ENCODE measurements around the gene CDK5RAP3. TPM values are rescaled to one million over a fixed set of nuclear protein-coding genes. Genes with fewer than 3 reads are reported as not detected.

CDK5RAP3 gene
- total RNA-seq, 2 experiments from 2014 or later = 170 to 175 TPM

DNA sequence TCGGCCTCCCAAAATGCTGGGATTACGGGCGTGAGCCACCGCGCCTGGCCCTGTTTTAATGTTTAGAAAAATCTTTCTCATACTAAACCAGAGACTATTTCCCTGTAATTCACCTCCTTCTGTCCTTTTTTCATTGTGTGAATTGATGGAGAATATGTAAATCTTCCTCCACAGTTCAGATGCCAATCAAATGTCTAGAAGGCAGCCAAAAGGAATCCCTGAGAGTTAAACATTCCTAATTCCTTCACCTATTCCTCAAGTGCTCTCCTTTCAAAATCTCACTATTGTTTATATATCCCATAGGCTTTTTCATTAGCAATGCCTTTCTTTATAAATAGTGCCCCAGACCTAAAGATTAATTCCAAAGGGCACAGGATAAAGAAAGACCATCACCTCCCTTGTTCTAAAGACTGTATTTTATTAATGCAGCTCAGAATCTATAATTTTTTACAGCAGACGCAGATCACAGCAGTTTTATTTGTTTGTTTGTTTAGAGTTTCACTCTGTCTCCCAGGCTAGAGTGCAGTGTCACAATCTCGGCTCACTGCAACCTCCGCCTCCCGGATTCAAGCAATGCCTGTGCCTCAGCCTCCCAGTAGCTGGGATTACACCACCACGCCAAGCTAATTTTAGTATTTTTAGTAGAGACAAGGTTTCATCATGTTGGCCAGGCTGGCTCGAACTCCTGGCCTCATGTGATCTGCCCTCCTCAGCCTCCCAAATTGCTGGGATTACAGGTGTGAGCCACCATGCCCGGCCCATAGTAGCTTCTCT is 36.2 kb downstream of the CDK5RAP3 start:
- ChIA-PET CTCF (no interaction called here), POLR2A (no interaction called here)

- POLR2A ChIA-PET = interaction anchor here (0.6 kb wide), 2 partner anchors 56 to 99 kb away, joined by 3 read pairs; no protein-coding TSS in a partner anchor
- CTCF ChIA-PET = interaction anchor here (0.7 to 1.9 kb wide), 4 partner anchors 31 to 90 kb away, joined by 3 to 8 read pairs (median 4); no protein-coding TSS in a partner anchor
Measured at GRCh38 chr17:48010193-48010592, 39.3 kb downstream of the CDK5RAP3 start.

DNA sequence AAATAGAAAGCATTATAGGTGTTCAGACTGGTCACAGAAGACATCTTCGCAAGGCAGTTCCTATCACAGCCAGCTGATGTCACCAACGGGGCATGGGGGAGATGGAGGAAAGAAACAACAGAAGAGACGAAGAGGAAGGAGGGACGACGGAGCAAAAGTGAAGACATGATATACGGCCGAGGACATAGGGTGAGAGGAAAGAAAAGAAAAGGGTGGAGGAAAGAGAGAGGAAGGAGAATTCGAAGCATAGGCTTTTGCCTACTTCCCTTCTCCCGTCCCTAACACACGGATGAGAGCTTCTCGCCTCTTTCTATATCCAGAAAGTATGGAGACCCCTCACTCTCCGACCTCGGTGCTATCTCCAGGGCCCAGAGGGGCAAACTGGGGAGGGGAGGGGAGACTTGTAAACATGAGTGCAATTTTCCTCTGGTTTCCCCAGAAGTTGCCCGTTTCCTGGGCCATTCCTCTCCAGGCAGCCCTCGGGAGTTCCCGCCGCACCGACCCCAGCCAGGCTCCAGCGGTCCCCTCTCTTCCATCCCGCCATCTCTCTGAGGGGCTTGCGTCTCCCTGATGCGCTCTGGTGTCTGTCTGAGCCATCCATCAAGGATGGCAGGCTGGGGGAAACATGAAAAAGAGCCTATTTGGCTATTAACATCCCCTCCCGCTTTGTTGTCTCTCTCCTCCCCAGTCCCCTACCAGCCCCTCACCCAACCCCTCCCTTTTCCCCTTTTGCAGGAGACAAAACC is 40.7 kb downstream of the CDK5RAP3 start:
- ChIA-PET CTCF (interaction anchor here (0.7 to 2.4 kb wide), 7 partner anchors 10 to 468 kb away, joined by 3 to 12 read pairs (median 4); no protein-coding TSS in a partner anchor), POLR2A (no interaction called here)

GRCh38 chr17:48012151-48012520 is 41.2 kb downstream of the CDK5RAP3 start:
- CTCF ChIA-PET = interaction anchor here (1.2 to 2.4 kb wide), 5 partner anchors 14 to 68 kb away, joined by 3 to 12 read pairs (median 7); no protein-coding TSS in a partner anchor

GRCh38 chr17:48012654-48013053 is 41.7 kb downstream of the CDK5RAP3 start:
- ChIA-PET POLR2A (no interaction called here), CTCF (interaction anchor here (1.2 to 2.4 kb wide), 3 partner anchors 14 to 68 kb away, joined by 3 to 12 read pairs (median 7); no protein-coding TSS in a partner anchor)

More at GRCh38 chr17:48012151-48012520, 41.2 kb downstream of the CDK5RAP3 start:
- POLR2A ChIA-PET = no interaction called here

GRCh38 chr17:48013876-48014594 is 43.1 kb downstream of the CDK5RAP3 start:
- CTCF ChIA-PET = interaction anchor here (0.9 kb wide), 1 partner anchor 125 kb away, joined by 3 read pairs; no protein-coding TSS in a partner anchor
- POLR2A ChIA-PET = no interaction called here

- ChIA-PET CTCF (no interaction called here), POLR2A (interaction anchor here (0.5 kb wide), 1 partner anchor 83 kb away, joined by 6 read pairs; no protein-coding TSS in a partner anchor)
Measured at GRCh38 chr17:48014595-48015111, 43.7 kb downstream of the CDK5RAP3 start.

DNA sequence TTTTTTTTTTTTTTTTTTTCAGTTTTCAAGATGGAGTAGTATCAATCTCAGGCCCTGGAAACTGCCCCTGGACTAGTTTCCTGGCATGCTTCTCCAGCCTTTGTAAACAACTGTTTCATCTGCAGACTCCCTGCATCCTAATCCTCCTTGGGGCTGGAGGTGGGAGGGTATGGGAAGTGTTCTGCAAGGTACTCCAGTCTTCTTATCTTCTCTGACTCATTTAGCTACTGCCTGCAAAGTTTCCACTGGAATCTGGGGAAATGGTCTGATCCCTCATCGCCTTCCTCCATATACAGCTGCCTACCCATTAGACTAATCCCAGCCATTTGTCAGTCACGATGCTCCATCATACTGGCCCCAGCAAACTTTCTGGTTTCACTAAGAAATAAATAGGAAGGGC is 45.2 kb downstream of the CDK5RAP3 start:
- ChIA-PET CTCF (interaction anchor here (0.6 to 1.4 kb wide), 2 partner anchors 38 to 115 kb away, joined by 3 read pairs; no protein-coding TSS in a partner anchor), POLR2A (no interaction called here)

DNA sequence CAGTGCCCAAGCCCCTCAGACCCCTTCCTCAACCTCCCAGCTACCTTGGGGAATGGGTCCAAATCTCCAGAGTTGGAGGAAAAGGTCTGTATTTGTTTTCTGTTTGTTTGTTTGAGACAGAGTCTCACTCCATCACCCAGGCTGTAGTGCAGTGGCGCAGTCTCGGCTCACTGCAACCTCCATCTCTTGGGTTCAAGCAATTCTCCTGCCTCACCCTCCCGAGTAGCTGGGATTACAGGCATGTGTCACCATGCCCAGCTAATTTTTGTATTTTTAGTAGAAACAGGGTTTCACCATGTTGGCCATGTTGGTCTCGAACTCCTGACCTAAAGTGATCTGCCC is 46.9 kb downstream of the CDK5RAP3 start:
- ChIA-PET CTCF (interaction anchor here (0.6 to 2.4 kb wide), 12 partner anchors 9 to 126 kb away, joined by 3 to 12 read pairs (median 4); partner anchors contain the start of genes CDK5RAP3 and SNX11), POLR2A (interaction anchor here (0.6 kb wide), 1 partner anchor 41 kb away, joined by 3 read pairs; no protein-coding TSS in a partner anchor)

DNA sequence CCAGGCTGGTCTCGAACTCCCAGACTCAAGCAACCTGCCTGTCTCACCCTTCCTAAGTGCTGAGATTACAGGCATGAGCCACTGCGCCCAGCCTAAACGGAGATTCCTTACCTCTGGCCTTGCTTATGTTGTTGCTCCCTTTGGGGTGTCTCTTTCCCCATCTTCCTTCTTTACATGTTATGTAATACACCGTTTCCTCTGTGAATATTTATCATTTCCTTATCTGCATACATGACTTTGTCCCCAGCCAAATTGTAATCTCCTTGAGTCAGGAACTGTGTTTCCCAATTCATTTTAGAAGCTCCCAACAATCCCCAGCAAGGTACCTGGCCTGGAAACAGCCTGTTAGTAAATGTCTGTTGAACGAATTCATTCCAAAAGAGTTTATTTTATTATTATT is 51.0 kb downstream of the CDK5RAP3 start:
- CTCF ChIA-PET = no interaction called here

DNA sequence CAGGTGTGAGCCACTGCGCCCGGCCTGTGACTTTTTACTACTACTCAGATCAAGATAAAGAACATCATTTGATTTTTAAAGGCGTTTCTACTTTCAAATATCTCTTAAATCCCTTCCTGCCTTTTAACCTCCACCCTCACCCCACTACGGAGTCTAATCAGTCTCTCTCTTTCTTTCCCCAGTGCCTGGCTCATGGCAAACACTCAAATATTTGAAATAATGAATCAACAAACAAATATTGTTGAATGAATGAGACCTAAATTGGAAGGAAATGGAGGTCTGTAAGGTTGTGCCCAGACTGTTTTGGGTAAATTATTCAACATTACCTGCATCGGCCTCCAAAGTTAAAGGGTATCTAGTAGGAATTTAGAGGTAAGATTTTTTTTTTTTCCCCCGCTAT is 52.0 kb downstream of the CDK5RAP3 start:
- ChIA-PET CTCF (interaction anchor here (0.7 kb wide), 2 partner anchors 208 to 888 kb away, joined by 3 to 4 read pairs; no protein-coding TSS in a partner anchor), POLR2A (no interaction called here)

More for the DNA sequence above, 51.0 kb downstream of the CDK5RAP3 start:
- POLR2A ChIA-PET = no interaction called here

DNA sequence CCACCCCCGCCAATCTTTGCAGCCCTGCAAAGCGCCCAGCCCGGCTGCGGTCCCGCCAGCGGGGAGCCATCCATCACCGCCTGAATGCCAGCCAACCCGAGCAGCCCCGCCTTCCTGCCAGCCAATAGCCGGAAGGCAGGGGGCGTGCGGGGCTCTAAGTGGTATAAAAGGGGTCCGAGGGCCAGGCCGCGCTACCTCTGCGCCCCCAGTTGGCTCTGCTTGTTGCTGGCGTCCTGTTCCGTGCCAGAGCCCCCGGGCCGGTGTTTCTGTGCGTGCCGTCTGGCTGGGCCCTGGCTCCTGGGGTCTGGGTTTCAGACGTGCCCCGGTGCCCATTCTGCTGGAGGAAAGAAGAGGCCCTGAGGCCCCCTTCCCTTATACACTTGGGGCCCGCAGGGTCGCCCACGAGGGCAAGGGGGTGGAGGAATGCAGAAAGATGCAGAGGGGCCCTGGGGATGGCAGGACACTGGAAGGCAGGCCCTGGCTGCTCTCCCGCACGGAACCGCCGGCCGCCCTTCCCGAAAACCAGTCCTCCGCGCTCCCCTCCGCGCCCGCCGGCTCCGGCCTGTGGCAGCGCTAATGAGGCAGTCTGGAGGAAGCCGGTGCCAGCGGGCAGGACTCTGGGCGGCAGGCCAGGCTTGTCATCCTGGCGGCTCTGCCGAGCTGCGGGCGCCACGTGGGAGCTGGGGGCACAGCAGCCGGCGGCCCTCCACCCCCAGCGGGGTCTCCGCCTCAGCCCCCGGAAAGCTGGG is 52.7 kb downstream of the CDK5RAP3 start:
- ChIA-PET POLR2A (no interaction called here), CTCF (interaction anchor here (0.8 kb wide), 1 partner anchor 51 kb away, joined by 3 read pairs; no protein-coding TSS in a partner anchor)

DNA sequence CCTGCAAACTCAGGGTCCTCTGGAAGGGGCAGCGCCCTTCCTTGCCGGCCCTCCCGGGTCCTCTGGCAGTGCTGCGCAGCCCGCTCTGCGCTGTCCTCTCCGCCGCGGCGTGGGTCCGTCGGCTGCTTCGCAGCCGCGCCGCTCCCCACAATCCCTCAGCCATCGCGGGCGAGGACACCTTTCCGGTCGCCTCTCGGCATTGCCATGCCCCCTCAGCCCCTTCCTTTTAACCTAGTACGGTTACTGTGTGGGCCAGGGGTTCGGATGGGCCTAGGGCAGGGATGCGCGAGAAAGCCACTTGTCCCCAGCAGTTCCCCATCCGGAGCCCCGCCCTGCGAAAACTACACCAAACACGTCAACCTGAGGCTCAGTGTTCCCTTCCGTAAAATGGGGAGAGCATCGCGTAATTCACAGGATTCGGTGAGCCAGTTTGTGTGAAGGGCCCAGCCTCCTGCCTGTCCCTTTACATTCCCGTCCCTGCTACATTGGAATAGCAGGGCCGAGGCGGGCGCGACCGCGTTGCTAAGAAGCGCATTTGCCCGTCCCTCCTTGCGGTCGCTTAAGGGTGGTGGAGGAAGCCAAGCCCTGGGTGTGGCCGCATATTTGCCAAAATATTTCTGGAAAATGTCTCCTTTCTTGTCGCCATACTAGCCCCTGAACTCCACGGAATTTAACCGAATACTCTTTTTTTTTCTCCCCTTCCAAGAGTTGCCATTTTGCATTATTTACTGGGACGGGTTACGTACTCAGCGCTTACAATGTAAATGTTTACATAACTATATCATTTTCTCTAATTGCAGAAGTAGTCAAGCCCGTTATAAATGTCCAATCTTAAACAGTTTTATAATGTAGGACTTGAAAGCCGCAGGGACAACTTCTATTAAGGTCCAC is 53.5 kb downstream of the CDK5RAP3 start:
- ChIA-PET CTCF (interaction anchor here (0.8 to 3.4 kb wide), 11 partner anchors 12 to 569 kb away, joined by 3 to 54 read pairs (median 8); partner anchors contain the start of genes CDK5RAP3, COPZ2, HOXB5 and NFE2L1), POLR2A (no interaction called here)

- CTCF ChIA-PET = interaction anchor here (0.5 to 3.4 kb wide), 21 partner anchors 7 to 583 kb away, joined by 3 to 54 read pairs (median 4); partner anchors contain the start of genes CDK5RAP3, COPZ2, HOXB5 and NFE2L1
- POLR2A ChIA-PET = no interaction called here
Measured at GRCh38 chr17:48025040-48025903, 54.4 kb downstream of the CDK5RAP3 start.

GRCh38 chr17:48025904-48026501 is 55.1 kb downstream of the CDK5RAP3 start:
- CTCF ChIA-PET = interaction anchor here (0.6 to 3.4 kb wide), 26 partner anchors 8 to 582 kb away, joined by 3 to 54 read pairs (median 5); partner anchors contain the start of genes CDK5RAP3, COPZ2, HOXB5 and NFE2L1
- POLR2A ChIA-PET = interaction anchor here (1.3 kb wide), 1 partner anchor 11 kb away, joined by 4 read pairs; no protein-coding TSS in a partner anchor
